ENCODE results near the gene WDFY4. TPM values are rescaled to one million over a fixed set of nuclear protein-coding genes. Genes with fewer than 3 reads are reported as not detected.

Gene WDFY4
- polyA plus RNA-seq, 1 of the 3 experiments (the other 2 are of a cell fraction) = not detected

DNA sequence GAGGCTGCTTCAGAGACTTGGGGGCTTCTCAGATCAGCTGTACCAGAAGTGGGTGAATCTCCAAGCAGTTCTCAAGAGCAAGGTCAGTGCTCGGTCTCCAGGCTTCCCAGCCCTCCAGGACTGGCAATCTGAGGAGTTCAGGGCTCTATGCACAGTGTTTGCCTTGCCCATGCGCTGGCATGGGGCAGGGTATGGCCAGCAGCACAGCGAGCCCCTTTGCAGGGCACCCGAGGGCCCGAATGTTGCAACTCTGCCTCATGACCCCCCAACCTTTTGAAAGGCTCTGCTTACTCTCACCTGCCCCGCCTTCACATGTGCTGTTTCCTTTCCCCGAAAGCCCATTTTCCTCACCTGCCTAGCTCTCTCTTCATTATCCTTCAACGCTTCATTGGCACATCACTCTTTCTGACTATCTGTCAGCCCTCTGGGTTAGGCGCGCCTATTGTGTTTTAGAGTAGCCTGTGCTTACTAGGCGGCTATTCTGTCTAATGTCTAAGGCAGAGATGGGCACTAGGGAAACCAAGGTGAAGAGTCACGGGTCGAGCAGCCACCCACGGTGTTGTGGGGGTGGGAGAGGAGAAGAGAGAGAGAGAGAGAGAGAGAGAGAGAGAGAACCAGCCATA lies 83.6 kb downstream of the WDFY4 start:
- TF ChIP-seq RCOR1 (IDR thresholded peaks at IDR 0.05; ENCODE audit: low read length) = no peak
- no peak for TF ChIP-seq ELF1 (IDR thresholded peaks at IDR 0.05)
- no peak for TF ChIP-seq MXI1 (IDR thresholded peaks at IDR 0.05; ENCODE audit: low read depth, low read length)
- no peak for TF ChIP-seq POLR2AphosphoS5 (IDR thresholded peaks at IDR 0.05; ENCODE audit: low read depth, low read length)
- no peak for TF ChIP-seq JUND (IDR thresholded peaks at IDR 0.05)
- TF ChIP-seq TCF12 (IDR thresholded peaks at IDR 0.05) = no peak
- TF ChIP-seq GABPA (IDR thresholded peaks at IDR 0.05; ENCODE audit: low read depth) = no peak
- TF ChIP-seq SIN3A (IDR thresholded peaks at IDR 0.05; ENCODE audit: borderline replicate concordance, low read depth, low read length) = no peak
- no peak for TF ChIP-seq MEF2A (IDR thresholded peaks at IDR 0.05; ENCODE audit: borderline replicate concordance, low read depth)
- no peak for TF ChIP-seq RXRA (IDR thresholded peaks at IDR 0.05; ENCODE audit: borderline replicate concordance, low read depth)
- no peak for TF ChIP-seq EZH2phosphoT487 (IDR thresholded peaks at IDR 0.05; ENCODE audit: borderline replicate concordance, low read depth)
- TF ChIP-seq, protein P1, sequence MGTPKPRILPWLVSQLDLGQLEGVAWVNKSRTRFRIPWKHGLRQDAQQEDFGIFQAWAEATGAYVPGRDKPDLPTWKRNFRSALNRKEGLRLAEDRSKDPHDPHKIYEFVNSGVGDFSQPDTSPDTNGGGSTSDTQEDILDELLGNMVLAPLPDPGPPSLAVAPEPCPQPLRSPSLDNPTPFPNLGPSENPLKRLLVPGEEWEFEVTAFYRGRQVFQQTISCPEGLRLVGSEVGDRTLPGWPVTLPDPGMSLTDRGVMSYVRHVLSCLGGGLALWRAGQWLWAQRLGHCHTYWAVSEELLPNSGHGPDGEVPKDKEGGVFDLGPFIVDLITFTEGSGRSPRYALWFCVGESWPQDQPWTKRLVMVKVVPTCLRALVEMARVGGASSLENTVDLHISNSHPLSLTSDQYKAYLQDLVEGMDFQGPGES (IDR thresholded peaks at IDR 0.05; ENCODE audit: low read depth, low read length) = no peak
- TF ChIP-seq, protein P2, sequence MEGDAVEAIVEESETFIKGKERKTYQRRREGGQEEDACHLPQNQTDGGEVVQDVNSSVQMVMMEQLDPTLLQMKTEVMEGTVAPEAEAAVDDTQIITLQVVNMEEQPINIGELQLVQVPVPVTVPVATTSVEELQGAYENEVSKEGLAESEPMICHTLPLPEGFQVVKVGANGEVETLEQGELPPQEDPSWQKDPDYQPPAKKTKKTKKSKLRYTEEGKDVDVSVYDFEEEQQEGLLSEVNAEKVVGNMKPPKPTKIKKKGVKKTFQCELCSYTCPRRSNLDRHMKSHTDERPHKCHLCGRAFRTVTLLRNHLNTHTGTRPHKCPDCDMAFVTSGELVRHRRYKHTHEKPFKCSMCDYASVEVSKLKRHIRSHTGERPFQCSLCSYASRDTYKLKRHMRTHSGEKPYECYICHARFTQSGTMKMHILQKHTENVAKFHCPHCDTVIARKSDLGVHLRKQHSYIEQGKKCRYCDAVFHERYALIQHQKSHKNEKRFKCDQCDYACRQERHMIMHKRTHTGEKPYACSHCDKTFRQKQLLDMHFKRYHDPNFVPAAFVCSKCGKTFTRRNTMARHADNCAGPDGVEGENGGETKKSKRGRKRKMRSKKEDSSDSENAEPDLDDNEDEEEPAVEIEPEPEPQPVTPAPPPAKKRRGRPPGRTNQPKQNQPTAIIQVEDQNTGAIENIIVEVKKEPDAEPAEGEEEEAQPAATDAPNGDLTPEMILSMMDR (IDR thresholded peaks at IDR 0.05) = no peak
- no peak for TF ChIP-seq FOXJ3 (CRISPR knock-in tag; IDR thresholded peaks at IDR 0.05)
- TF ChIP-seq FOXM1 (IDR thresholded peaks at IDR 0.05; ENCODE audit: low read depth) = no peak
- no peak overlapping the region for H2AFZ ChIP-seq (ENCODE audit: low read depth)
- no peak overlapping the region for H3K27ac ChIP-seq (ENCODE audit: low read depth in 2 of 2, low read length in 1 of 2)
- DNase-seq = no peak
- no peaks in the 10 kb centered on the region for H3K79me2 ChIP-seq (ENCODE audit: insufficient read depth)
- H3K27me3 ChIP-seq (ENCODE audit: insufficient read depth) = no peaks in the 10 kb centered on the region
- H3K9ac ChIP-seq = no peak overlapping the region
- H3K4me1 ChIP-seq (ENCODE audit: control insufficient read depth in 1 of 2, insufficient read depth in 2 of 2, low read depth in 1 of 2, low read length in 1 of 2) = no peaks in the 10 kb centered on the region
- H3K4me3 ChIP-seq (ENCODE audit: low read depth in 2 of 2, low read length in 1 of 2) = no peak overlapping the region
- H3K9me3 ChIP-seq = no peaks in the 10 kb centered on the region
- ChIA-PET POLR2A (no interaction called here), CTCF (no interaction called here)
- no peak overlapping the region for H3K4me2 ChIP-seq
- 41% methylated on average over 9 of the region's 14 CpGs for WGBS (ENCODE audit: low lambda C conversion rate)
- no peaks in the 10 kb centered on the region for H4K20me1 ChIP-seq (ENCODE audit: insufficient read depth)
- H3F3A ChIP-seq (replicated peaks; ENCODE audit: insufficient read depth) = no peaks in the 10 kb centered on the region
- no peaks in the 10 kb centered on the region for H3K9me2 ChIP-seq
- no peaks in the 10 kb centered on the region for H3K36me3 ChIP-seq (replicated peaks in 1 of 2; ENCODE audit: control insufficient read depth in 1 of 2, insufficient read depth in 2 of 2, low read length in 1 of 2)

DNA sequence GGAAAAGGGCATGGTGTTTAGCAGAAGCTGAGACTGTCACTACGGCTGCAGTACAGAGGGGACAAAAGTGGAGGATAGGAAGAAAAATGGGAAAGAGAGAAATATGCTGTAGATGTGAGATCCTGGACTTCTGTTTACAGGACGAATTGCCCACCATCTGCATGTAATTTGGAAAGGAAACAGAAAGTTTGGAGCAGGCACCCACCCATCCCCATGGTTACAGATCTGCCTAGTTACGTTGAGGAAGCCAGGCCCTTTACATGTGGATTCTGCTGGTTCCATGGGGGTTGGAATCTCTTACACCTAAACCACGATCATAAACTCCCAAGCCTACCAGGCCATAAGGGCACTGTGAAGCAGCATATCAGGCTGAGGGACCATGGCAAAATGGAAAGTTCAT lies 84.3 kb downstream of the WDFY4 start:
- Histone ChIP-seq H3K27ac (ENCODE audit: low read depth in 2 of 2, low read length in 1 of 2) (no peak overlapping the region), H3F3A (replicated peaks; ENCODE audit: insufficient read depth) (no peaks in the 10 kb centered on the region), H3K9me3 (no peaks in the 10 kb centered on the region), H3K4me3 (ENCODE audit: low read depth in 2 of 2, low read length in 1 of 2) (no peak overlapping the region), H3K36me3 (replicated peaks in 1 of 2; ENCODE audit: control insufficient read depth in 1 of 2, insufficient read depth in 2 of 2, low read length in 1 of 2) (no peaks in the 10 kb centered on the region), H3K4me1 (ENCODE audit: control insufficient read depth in 1 of 2, insufficient read depth in 2 of 2, low read depth in 1 of 2, low read length in 1 of 2) (no peaks in the 10 kb centered on the region), H3K4me2 (no peak overlapping the region), H2AFZ (ENCODE audit: low read depth) (no peak overlapping the region), H3K9me2 (no peaks in the 10 kb centered on the region), H3K9ac (no peak overlapping the region), H4K20me1 (ENCODE audit: insufficient read depth) (no peaks in the 10 kb centered on the region), H3K27me3 (ENCODE audit: insufficient read depth) (no peaks in the 10 kb centered on the region), H3K79me2 (ENCODE audit: insufficient read depth) (no peaks in the 10 kb centered on the region)
- ChIA-PET POLR2A (no interaction called here), CTCF (interaction anchor here (0.7 kb wide), 1 partner anchor 8 kb away, joined by 4 read pairs; no protein-coding TSS in a partner anchor)
- DNase-seq = no peak
- WGBS (ENCODE audit: low lambda C conversion rate) = 37% methylated on average over 4 of the region's 4 CpGs
- no peak for TF ChIP-seq CHD2 (IDR thresholded peaks at IDR 0.05; ENCODE audit: low read length, partially characterized antibody)
- TF ChIP-seq, protein P3, sequence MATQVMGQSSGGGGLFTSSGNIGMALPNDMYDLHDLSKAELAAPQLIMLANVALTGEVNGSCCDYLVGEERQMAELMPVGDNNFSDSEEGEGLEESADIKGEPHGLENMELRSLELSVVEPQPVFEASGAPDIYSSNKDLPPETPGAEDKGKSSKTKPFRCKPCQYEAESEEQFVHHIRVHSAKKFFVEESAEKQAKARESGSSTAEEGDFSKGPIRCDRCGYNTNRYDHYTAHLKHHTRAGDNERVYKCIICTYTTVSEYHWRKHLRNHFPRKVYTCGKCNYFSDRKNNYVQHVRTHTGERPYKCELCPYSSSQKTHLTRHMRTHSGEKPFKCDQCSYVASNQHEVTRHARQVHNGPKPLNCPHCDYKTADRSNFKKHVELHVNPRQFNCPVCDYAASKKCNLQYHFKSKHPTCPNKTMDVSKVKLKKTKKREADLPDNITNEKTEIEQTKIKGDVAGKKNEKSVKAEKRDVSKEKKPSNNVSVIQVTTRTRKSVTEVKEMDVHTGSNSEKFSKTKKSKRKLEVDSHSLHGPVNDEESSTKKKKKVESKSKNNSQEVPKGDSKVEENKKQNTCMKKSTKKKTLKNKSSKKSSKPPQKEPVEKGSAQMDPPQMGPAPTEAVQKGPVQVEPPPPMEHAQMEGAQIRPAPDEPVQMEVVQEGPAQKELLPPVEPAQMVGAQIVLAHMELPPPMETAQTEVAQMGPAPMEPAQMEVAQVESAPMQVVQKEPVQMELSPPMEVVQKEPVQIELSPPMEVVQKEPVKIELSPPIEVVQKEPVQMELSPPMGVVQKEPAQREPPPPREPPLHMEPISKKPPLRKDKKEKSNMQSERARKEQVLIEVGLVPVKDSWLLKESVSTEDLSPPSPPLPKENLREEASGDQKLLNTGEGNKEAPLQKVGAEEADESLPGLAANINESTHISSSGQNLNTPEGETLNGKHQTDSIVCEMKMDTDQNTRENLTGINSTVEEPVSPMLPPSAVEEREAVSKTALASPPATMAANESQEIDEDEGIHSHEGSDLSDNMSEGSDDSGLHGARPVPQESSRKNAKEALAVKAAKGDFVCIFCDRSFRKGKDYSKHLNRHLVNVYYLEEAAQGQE (IDR thresholded peaks at IDR 0.05; ENCODE audit: low read depth, low read length) = no peak
- no peak for TF ChIP-seq ELF1 (IDR thresholded peaks at IDR 0.05)
- no peak for TF ChIP-seq MXI1 (IDR thresholded peaks at IDR 0.05; ENCODE audit: low read depth, low read length)
- TF ChIP-seq EP300 (IDR thresholded peaks at IDR 0.05; ENCODE audit: borderline replicate concordance in 1 of 2, low read depth in 1 of 2, low read length in 1 of 2) = no peak
- TF ChIP-seq, protein P4, sequence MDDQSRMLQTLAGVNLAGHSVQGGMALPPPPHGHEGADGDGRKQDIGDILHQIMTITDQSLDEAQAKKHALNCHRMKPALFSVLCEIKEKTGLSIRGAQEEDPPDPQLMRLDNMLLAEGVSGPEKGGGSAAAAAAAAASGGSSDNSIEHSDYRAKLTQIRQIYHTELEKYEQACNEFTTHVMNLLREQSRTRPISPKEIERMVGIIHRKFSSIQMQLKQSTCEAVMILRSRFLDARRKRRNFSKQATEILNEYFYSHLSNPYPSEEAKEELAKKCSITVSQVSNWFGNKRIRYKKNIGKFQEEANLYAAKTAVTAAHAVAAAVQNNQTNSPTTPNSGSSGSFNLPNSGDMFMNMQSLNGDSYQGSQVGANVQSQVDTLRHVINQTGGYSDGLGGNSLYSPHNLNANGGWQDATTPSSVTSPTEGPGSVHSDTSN (IDR thresholded peaks at IDR 0.05) = no peak
- no peak for TF ChIP-seq MEF2A (IDR thresholded peaks at IDR 0.05; ENCODE audit: borderline replicate concordance, low read depth)
- no peak for TF ChIP-seq RAD21 (IDR thresholded peaks at IDR 0.05; ENCODE audit: low read length)
